ENCODE data around the gene DBF4B.
A peak's percentile ranks its signal among the peaks of the same experiment; 100 is the strongest.

The DBF4B gene

DNA sequence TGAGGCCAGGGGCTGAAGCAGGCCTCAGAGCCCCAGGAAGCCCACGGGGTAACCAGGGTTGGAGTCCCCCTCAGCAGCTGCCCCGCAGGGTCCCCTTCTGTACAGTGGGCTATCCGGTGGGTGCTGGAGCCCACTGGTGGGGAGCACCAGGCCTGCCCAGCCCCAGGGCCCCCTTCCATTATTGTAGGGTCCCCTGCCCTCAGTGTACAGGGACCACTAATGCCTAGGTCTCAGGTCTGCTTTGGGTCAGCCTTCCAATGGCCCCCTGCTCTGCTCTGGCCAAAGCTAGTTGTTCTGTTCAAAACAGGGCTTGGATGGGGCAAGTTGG is 51.4 kb downstream of the DBF4B start:
- no peak for DNase-seq (ENCODE audit: low spot score)

DNA sequence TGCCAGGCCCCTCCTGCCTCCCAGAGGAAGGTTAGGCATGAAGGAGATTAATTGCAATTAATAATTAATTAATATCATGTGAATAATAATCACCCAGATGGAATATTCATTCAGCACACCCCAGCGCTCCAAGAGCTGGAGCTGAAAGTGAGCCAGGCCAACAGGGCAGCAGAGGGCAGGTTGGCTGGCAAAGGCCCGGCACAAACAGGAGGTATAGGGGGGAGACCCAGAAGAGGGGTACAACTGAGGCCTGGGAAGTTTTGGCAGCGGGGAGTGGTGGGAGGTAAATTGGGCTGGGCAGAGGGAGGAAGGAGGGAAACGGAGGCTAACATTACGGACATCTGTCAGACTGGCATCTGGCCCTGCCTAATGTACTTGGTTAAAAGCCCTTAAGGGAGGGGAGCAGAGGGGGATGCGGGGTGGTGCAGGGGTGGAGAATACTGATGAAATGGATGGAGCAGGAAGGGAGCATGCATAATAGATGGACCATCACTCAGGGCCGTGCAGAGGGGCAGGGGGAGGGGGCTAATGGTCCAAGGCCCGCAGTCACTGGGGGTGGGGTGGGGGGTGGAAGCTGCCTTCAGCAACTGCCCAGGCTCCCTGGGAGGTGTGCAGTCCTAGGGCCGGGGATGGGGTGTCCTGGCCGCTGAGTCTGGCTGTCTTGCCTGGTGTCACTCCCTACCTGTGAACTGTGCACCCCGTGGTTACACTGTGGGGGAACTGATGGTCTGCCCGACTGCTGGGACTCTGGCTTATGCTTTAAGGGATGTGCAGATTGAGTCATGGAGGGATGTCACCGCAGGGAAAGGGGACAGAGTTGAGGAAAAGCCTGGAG is 52.2 kb downstream of the DBF4B start:
- DNase-seq (ENCODE audit: low spot score): no peak

DNA sequence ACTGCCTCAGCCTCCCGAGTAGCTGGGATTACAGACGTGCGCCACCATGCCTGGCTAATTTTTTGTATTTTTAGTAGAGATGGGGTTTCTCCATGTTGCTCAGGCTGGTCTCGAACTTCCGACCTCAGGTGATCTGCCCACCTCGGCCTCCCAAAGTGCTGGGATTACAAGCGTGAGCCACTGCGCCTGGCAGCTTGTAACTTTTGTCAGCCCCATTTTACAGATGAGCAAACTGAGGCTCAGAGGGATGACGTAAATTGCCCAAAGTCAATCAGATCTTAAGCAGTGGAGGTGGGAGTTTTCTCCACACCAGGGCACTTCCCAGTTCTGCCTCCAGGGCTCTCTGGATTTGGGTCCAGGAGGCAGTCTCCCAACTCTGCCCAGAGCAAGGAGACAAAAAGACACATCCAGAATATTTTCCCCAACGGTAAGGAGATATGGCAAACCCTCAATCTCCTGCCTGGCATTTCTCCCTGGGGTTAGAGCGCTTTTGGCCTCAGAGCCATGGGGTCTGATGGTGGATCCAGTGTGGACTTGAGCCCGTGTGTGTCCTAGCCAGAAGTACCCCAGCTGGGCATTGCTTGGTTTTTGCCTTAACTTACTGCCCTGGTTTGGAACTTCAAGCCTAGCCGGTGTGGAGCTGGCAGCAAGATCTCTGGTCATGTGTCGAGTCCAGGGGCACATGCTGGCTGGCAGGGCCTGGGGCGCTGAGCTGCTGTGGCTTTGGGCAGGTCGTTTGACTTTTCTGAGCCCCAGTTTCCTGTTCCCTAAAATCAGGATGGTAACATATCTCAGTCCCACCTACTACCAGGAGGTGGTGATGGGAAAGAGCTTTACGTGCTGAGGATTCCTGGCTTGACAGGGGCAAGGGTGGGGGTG is 53.7 kb downstream of the DBF4B start:
- no peak for DNase-seq (ENCODE audit: low spot score)

DNA sequence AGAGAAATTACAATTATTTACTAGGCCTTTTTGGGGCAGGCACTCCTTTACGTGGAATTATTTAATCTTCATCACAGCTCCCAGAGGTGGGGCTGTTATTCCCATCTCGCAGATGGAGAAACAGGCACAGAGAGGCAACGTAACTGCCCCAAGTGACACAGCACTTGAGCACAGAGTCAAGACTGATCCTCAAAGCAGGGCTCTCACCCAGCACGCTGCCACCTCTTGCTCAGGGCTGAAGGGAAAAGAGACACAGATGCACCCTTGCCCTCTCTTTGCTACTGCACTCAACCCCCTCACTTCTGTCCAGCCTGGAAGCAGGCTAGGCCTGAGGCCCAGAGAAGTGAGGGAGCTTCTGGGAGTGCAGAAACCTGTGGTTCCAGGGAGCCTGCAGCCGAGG is 54.7 kb downstream of the DBF4B start:
- no peak for DNase-seq (ENCODE audit: low spot score)

DNA sequence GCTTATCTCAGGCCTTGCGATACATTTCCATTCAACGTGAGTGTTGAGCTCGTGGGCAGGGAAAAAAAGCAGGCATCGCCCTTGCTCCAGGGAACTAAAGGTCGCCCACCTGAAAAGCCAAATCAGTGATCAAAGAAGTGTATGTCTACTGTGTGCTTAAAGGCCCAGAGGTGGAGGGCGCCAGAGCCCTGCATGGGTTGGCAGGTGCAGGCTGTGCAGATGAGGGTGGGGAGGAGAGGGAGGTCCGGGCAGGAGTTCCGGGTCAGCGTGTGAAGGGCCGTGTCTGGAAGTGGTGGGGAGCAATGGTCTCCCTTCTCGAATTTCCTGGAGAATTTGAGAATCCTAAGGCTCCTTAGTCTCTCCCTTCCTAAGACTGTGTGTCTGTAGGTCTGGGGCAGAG is 57.5 kb downstream of the DBF4B start:
- no peak for DNase-seq (ENCODE audit: low spot score)

DNA sequence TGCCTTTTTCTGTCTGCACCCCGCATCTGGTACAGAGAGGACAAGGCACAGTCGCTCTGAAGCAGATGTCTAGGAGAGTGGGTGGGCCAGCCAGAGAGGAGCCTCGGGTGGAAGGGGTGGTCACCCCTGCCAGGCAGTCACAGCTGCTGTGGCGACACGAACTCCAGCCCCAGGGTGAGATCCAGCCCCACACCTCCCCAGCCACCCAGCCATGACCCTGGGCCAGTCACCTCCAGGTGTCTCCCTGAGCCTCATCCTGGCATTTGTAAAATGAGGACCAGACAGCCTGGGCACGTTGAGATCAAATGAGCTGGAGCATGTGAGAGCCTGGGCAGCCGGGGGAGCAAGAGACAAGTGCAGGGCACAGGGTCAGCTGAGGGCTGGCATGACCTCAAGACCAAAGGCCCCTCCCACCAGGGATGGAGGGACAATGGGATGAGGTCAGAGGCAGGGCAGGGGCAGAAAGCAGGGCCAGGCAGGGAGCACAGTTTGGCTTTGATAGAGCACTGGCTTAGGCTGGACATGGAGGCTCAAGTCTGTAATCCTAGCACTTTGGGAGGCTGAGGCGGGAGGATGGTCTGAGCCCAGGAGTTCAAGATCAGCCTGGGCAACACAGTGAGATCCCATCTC is 58.1 kb downstream of the DBF4B start:
- no peak for DNase-seq (ENCODE audit: low spot score)

DNA sequence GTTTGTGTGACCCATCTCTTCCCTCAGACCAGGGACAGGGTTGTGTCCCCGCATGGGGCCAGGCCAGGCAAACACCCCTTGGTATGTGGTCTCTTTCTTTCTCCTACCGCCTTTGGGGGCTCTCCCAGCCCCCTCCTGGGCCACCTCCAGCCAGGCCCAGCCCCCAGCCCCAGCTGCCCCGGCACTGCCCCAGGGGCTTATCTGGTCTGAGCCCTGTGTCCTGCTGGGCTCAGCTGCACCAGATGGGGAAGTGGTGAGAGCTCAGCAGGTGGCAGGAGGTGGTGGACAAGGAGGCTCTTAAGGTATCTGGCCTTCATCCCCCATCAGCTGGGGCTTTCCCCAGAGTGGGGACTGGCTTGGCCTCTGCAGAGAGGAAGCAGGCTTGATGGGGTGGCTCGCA is 59.0 kb downstream of the DBF4B start:
- DNase-seq (ENCODE audit: low spot score): no peak

DNA sequence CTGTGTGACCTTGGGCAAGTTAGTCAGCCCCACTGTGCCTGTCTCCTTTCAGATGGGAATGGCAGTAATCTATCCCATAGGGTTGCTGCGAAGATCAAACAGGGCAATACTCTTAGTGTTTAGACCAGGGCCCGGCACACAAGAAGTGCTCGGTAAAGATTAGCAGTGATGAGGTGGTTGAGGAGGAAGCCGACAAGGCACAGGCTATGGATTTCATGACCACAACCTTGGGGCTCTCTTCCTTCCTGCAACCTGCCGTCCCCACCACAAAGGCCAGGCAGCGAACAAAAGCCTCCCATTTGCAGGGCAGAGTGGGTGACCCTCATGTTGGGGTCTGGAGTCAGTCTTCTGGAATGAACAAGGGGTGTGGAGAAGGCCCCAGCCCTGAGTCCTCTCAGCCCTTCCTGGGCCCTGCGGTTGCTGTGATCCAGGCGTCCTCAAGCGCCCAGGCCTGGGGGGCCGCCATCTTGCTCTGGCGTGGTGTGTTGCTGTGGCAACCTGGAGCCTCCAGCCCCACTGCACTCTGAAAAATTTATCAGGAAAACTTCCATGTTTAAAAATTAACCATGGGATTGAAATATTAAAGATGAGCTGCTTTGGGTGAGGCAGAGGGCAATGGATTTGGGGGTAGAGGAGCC is 60.2 kb downstream of the DBF4B start:
- DNase-seq (ENCODE audit: low spot score): no peak

DNA sequence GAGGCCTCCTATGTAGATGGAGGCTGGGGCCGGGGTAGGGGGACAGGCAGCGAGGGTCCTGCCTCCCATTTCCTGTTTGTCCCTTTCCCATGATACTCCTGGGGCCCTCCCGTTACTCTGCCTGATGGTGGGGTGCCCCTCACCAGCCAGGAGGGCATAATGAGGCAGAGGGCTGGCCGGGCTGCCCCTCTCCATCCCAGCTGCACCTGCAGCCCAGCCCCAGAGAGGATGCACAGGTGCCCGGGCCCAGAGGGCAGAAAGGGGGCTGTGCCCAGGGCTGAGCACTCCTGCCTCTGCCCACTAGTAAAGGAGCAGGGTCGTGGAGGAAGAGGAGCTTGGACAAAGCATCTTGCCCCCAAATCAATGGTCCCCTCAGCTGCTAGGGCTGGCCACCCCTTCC is 60.8 kb downstream of the DBF4B start:
- DNase-seq (ENCODE audit: low spot score): no peak

DNA sequence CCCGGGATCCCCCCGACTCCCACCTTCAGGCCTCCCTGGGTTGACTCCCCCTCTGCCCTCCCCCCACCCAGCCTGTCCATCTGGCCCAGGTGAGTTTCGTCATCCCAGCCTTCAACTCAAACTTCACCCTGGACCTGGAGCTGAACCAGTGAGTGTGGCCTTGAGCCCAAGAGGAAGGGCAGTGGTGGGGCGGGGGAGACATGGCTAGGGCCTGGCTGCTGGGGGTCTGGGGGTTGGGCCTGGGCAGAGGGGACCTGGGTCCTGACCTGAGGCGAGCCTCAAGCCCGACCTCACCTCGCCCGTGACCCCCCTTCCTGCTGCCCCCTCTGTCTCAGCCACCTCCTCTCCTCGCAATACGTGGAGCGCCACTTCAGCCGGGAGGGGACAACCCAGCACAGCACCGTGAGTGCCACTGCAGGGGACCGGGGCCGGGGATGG is 61.2 kb downstream of the DBF4B start:
- no peak for DNase-seq (ENCODE audit: low spot score)

DNA sequence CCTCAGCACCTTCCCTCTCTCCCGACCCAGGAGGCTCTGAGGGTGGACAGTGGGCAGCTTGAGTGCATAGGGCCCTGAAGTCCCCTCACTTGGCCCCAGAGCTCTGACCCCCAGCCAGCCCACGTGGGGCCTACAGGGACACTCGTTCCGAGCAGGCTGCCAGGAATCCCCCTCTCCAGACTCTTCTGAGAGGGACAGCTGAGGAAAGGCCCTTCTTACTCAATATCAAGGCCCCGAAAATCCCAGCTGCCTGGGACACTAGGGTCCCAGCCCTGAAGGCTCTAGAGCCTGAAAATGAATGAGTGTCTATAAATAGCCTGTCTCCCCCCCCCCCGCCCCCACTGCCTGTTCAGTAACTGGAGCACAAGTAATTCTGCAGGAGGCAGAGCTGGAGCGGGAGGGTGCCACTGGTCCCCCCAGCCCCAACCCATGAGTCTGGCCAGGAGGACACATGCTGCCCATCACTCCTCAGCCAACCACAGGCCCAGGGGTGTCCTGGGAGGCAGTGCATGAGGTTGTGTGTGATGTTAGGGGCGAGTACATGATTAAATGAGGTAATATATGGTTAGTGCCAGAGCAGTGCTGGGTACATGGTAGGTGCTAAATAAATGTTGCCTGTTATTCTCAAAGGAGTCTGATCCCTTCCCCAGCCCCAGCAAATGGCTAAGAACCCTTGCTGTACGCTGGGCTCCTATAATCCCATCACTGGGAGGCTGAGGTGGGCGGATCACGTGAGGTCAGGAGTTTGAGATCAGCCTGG is 61.9 kb downstream of the DBF4B start:
- no peak for DNase-seq (ENCODE audit: low spot score)

DNA sequence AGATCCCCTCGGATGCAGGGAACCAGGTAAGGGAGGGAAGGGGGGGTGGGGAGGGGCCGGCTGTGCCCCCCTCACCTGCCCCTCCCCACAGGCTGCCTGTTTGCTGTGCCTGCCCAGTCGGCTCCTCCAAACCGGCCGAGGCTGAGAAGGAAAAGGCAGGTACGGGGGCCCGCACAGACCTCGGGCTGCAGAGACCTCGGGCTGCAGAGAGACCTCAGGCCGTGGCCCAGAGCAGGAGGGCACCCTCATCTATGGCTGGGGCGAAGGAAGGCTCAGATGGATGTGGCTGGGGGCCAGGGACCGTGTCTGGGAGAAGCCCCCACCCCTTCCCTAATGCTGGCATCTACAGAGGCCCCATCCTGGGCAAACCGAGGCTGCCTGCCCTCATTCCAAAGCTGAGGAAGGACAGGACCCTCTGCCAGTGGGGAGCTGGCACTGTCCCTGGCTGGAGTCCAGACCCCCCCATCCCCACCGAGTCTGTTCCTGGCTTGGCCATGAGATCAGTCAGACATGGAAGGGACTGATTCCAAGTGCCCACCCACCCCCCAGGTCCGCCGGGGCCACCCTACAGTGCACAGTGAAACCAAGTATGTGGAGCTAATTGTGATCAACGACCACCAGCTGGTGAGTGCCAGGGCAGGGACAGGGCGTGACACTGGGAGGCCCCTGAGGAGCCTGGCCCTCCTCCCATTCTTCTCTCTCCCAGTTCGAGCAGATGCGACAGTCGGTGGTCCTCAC is 64.0 kb downstream of the DBF4B start:
- no peak for DNase-seq (ENCODE audit: low spot score)

DNA sequence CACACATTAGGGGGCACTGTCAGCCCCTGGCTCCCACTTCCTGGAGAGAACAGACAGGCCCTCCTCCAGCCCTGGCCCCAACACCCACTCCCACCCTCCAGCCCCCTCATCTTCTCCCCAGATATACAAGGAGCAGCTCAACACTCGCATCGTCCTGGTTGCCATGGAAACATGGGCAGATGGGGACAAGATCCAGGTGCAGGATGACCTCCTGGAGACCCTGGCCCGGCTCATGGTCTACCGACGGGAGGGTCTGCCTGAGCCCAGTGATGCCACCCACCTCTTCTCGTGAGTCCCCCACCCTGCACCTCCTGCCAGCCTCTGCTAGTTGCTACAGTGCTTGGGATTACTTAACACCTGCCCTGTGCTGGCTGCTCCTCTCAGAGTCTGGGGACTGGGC is 64.7 kb downstream of the DBF4B start:
- DNase-seq (ENCODE audit: low spot score): no peak

DNA sequence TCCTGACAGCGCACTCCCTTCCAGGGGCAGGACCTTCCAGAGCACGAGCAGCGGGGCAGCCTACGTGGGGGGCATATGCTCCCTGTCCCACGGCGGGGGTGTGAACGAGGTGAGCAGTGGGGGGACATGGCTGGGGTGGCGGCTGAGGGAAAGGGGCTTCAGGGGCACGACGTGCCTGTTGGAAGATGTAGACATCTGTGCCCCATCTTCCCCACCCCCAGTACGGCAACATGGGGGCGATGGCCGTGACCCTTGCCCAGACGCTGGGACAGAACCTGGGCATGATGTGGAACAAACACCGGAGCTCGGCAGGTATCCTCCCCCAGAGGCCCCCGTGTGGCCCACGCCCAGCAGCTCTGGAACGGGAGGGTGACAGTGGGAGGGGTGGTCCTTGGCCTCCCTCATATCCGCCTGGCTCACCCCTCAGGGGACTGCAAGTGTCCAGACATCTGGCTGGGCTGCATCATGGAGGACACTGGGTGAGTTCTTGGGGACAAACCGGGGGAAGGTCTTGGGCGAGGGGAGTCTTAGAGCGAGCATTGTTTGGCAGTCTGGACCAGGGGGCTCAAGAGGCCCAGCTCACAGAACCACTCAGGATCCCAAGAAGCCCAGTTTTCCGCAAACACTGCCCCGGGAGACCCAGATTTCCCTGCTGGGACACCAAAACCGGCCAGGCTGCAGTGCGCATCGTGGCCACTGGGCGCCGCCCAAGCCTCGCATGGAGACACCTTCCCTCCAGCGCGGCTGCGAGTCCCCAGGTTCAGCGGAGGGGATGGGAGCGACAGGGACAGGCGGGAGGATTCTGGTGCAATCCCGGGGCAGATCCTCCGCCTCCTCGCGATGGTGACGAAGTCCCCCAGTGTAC is 66.0 kb downstream of the DBF4B start:
- peak; percentile 79 for DNase-seq (ENCODE audit: low spot score)

DNA sequence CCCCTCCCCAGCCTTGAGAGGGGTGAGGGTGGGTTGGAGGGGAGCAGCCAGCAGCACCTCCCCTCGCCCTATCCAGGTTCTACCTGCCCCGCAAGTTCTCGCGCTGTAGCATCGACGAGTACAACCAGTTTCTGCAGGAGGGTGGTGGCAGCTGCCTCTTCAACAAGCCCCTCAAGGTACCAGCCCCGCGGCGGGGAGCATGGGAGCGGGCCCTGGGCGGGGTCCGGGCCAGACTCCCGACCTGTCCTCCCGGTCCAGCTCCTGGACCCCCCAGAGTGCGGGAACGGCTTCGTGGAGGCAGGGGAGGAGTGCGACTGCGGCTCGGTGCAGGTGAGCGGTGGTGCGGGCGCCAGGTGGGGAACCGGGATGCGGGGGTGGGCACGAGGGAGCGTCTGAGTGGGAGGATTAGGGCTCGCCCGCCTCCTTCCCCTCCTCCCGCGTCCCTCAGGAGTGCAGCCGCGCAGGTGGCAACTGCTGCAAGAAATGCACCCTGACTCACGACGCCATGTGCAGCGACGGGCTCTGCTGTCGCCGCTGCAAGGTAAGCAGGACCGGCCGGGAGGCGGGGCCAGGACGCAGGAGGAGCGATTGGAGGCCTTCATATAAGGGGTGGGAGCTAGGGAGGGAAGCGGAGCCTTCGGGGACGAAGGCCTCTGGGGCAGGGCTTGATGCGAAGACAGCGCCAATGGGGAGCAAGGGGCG is 66.8 kb downstream of the DBF4B start:
- DNase-seq (ENCODE audit: low spot score): peak; percentile 95

DNA sequence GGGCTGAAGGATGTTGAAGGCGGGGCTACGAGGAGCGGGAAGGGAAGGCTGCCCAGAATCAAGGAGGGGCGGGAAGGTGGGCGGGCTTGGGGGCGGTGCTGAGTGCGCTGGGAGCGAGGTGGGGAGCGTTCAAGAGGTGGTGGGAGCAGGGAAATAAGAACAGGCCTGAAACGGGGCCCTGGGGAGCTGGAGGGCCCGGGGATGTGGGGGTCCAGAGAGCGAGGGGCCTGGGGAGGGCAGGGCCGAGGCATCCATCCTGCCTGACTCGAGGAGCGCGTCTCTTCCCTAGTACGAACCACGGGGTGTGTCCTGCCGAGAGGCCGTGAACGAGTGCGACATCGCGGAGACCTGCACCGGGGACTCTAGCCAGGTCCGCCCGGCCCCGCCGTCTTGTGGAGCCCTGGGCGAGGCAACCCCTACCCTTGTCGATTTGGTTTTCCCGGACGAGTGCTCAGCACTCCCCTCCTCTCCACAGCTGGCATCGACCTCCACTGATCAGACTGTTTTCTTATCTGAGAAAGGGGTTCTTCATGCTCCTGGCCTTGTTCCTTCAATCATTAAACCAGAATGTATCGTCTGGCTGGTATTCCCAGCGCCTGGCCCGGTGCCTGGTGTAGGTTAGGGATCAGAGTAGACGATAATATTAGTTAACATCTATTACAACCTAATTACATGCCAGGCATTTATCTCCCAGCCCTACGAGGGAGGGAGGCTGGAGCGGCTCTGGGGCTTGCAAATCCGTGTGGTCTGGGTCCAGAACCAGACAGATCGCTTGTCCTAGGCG is 67.6 kb downstream of the DBF4B start:
- no peak for DNase-seq (ENCODE audit: low spot score)

DNA sequence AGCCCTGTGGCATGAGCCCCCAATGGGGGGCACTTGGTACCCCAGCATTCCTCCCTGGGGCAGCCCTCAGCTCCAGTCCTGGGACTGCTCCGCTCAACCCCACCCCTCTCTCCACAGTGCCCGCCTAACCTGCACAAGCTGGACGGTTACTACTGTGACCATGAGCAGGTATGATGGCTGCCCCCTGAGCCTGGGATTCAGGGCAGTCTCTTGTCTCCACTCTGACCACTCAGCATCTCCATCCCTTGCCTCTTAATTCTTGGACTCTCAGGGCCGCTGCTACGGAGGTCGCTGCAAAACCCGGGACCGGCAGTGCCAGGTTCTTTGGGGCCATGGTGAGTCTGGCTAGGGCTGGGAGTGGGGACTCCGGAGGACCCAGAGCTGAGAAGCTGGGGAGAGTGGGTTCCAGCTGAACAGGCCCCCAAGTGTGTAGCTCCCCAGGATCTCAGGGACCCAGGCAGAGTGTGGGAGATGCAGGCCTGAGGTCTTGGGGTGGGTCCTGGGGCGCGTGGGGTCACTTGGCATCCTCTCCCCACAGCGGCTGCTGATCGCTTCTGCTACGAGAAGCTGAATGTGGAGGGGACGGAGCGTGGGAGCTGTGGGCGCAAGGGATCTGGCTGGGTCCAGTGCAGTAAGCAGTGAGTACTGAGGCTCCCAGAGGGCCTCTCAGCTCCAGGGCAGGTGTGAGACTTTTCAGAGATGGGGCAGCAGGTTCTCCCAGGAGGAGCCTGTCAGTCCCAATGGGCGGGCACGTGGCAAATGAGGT is 68.3 kb downstream of the DBF4B start:
- DNase-seq (ENCODE audit: low spot score): no peak
